Ishikawa (cell line): Measurements from ENCODE around the gene CSH1.

Experiments used
- EGR1 ChIP-seq: IDR thresholded peaks from 2 replicates; pipeline ENCODE4 v1.6.1; 2012

Gene CSH1

DNA sequence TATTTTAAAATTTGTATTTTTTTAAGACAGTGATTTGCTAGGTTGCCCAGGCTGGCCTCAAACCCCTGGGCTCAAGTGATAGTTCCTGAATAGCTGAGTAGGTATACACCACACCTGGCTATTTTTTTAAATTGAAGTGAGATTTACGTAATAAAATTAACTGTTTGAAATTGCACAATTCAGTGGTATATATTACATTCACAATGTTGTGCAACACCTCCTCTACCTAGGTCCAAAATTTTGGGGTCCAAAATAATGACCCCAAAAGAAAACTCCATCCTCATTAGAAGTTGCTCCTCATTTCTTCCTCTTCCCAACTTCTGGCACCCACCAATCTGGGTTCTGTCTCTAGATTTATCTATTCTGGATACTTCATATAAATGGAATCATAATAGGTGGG is 50.9 kb downstream of the CSH1 start:
- TF ChIP-seq EGR1, result no peak
